Aorta (tissue), 5 donors: Measurements from ENCODE around the gene LRRC61. TPM values are rescaled to one million over a fixed set of nuclear protein-coding genes. Genes with fewer than 3 reads are reported as not detected.

Experiments used
- ATAC-seq: fragments of 200-7000 bp; cut with Tn5 transposase; one replicate; pipeline ENCODE4 v1.9.1; 2022; ENCODE audit warnings: moderate library complexity; ENCODE audit not compliant: low FRiP score
- DNase-seq, 2 donors: peaks; one replicate each; pipeline ENCODE4 v3.0.0-alpha.2; 2020
- H3K27ac ChIP-seq, 2 donors: one replicate each; pipeline ENCODE4 v1.5.1; 2013; ENCODE audit warnings: low read length in 2 of 2, mild to moderate bottlenecking in 2 of 2, moderate library complexity in 2 of 2, control low read depth in 1 of 2, inconsistent platforms in 1 of 2, low read depth in 1 of 2
- H3K27me3 ChIP-seq, 2 donors: one replicate each; pipeline ENCODE4 v1.6.1; 2013; ENCODE audit warnings: control low read depth in 1 of 2, low read length in 1 of 2, mild to moderate bottlenecking in 1 of 2, moderate library complexity in 1 of 2; ENCODE audit not compliant: insufficient read depth in 2 of 2, control insufficient read depth in 1 of 2
- H3K36me3 ChIP-seq, 2 donors: one replicate each; pipeline ENCODE4 v1.6.1; 2013; ENCODE audit warnings: control low read depth in 1 of 2, low read length in 1 of 2, mild to moderate bottlenecking in 1 of 2; ENCODE audit not compliant: insufficient read depth in 2 of 2, control insufficient read depth in 1 of 2
- H3K4me1 ChIP-seq, 2 donors: one replicate each; pipeline ENCODE4 v1.6.1; 2013; ENCODE audit warnings: low read length in 2 of 2, control low read depth in 1 of 2, mild to moderate bottlenecking in 1 of 2, moderate library complexity in 1 of 2; ENCODE audit not compliant: insufficient read depth in 2 of 2, control insufficient read depth in 1 of 2
- H3K4me3 ChIP-seq, 2 donors: one replicate each; pipeline ENCODE4 v1.5.1; 2013; ENCODE audit warnings: low read length in 2 of 2, control low read depth in 1 of 2, mild to moderate bottlenecking in 1 of 2
- H3K9me3 ChIP-seq: one replicate; pipeline ENCODE4 v1.6.1; 2013; ENCODE audit warnings: mild to moderate bottlenecking, low read length; ENCODE audit not compliant: control insufficient read depth
- WGBS, 2 donors: extraction: QIAGEN DNeasy Blood & Tissue Kit; methylation state at CpG; one replicate each; pipeline ENCODE4 v1.1.7; 2013; 5-methylcytosine and 5-hydroxymethylcytosine counted together
- intact Hi-C, 2 donors: fragments of 100-400 bp; cut with DNase I; formaldehyde crosslinking; loops; one replicate each; pipeline versions ENCODE4 v1.14.2 to v1.15.0; 2022
- polyA plus RNA-seq, 2 donors: library from polyadenylated mRNA; stranded (reverse); fragments of 200-250 nt; gene quantifications; one replicate each; pipeline ENCODE4 v1.2.3, GENCODE V29; 2013
- total RNA-seq, 2 donors: library from RNA; stranded (reverse); fragmentation: NEBNext Ultra II Directional; extraction: Animal tissue kit (Norgen Biotek cat#: 25700); gene quantifications; one replicate each; pipeline ENCODE4 v1.2.1, GENCODE V29; 2021
- donor health status: healthy with polysubstance abuse.
- donor health status: Bipolar disorder and iron deficiency.
- donor health status: DM: no; HTN: no; CAD: no.
- donor health status: DM: no; HTN: no; CAD: no.
- donor health status: DM: yes; HTN: yes; CAD: no.

The LRRC61 gene
- total and polyA plus RNA-seq, 4 donors: 0.15 to 2.6 (median 2.6) TPM

- ATAC-seq (peak; percentile 15), DNase-seq (no peak)
- H3K27me3 ChIP-seq: no peaks in the 10 kb centered on the region
- H3K4me1 ChIP-seq: no peaks in the 10 kb centered on the region
- WGBS, 2 donors: 23 to 28% methylated on average over 16 of the region's 16 CpGs
- intact Hi-C loops: no loop called here
- H3K9me3 ChIP-seq: no peaks in the 10 kb centered on the region
- no peak overlapping the region for H3K27ac ChIP-seq
- no peaks in the 10 kb centered on the region for H3K36me3 ChIP-seq
- peak overlapping the region; percentile 51 to 60 for H3K4me3 ChIP-seq
These were observed 672 bp downstream of the LRRC61 start for GRCh38 chr7:150323682-150324372.

GRCh38 chr7:150324373-150324961 lies 1.3 kb downstream of the LRRC61 start:
- Histone ChIP-seq H3K36me3 (no peaks in the 10 kb centered on the region), H3K9me3 (no peaks in the 10 kb centered on the region), H3K4me3 (no peak overlapping the region), H3K27me3 (no peaks in the 10 kb centered on the region), H3K4me1 (no peaks in the 10 kb centered on the region), H3K27ac (no peak overlapping the region)
- DNase-seq: no peak
- 92% methylated on average over 12 of the region's 12 CpGs for WGBS, 2 donors
- intact Hi-C loops: no loop called here
- ATAC-seq: peak; percentile 22

GRCh38 chr7:150325110-150325611 lies 2.0 kb downstream of the LRRC61 start:
- Histone ChIP-seq H3K4me3 (no peak overlapping the region), H3K9me3 (no peaks in the 10 kb centered on the region), H3K27ac (no peak overlapping the region), H3K4me1 (no peaks in the 10 kb centered on the region), H3K27me3 (no peaks in the 10 kb centered on the region), H3K36me3 (no peaks in the 10 kb centered on the region)
- ATAC-seq (no peak), DNase-seq (no peak)
- intact Hi-C loops: no loop called here
- 96 to 98% methylated on average over 10 of the region's 10 CpGs for WGBS, 2 donors

- Histone ChIP-seq H3K36me3 (no peaks in the 10 kb centered on the region), H3K27me3 (no peaks in the 10 kb centered on the region), H3K4me1 (no peaks in the 10 kb centered on the region), H3K27ac (no peak overlapping the region), H3K9me3 (no peaks in the 10 kb centered on the region), H3K4me3 (no peak overlapping the region)
- WGBS, 2 donors: 96 to 98% methylated on average over 6 of the region's 6 CpGs
- ATAC-seq: no peak
- no peak for DNase-seq
- intact Hi-C loops: no loop called here
These were observed 2.7 kb downstream of the LRRC61 start for GRCh38 chr7:150325901-150326300.

- H3K9me3 ChIP-seq: no peaks in the 10 kb centered on the region
- H3K27me3 ChIP-seq: no peaks in the 10 kb centered on the region
- ATAC-seq (no peak), DNase-seq (no peak)
- WGBS, 2 donors: 86 to 90% methylated on average over 4 of the region's 4 CpGs
- H3K4me1 ChIP-seq: no peaks in the 10 kb centered on the region
- no peak overlapping the region for H3K27ac ChIP-seq
- no peaks in the 10 kb centered on the region for H3K36me3 ChIP-seq
- H3K4me3 ChIP-seq: no peak overlapping the region
- intact Hi-C loops: no loop called here
These were observed 3.6 kb downstream of the LRRC61 start for GRCh38 chr7:150326657-150327268.

- DNase-seq (no peak), ATAC-seq (no peak)
- no peaks in the 10 kb centered on the region for H3K36me3 ChIP-seq
- no peak overlapping the region for H3K4me3 ChIP-seq
- no peak overlapping the region for H3K27ac ChIP-seq
- H3K27me3 ChIP-seq: no peaks in the 10 kb centered on the region
- 97 to 100% methylated on average over 3 of the region's 3 CpGs for WGBS, 2 donors
- no peaks in the 10 kb centered on the region for H3K9me3 ChIP-seq
- intact Hi-C loops: no loop called here
- no peaks in the 10 kb centered on the region for H3K4me1 ChIP-seq
These were observed 4.2 kb downstream of the LRRC61 start for GRCh38 chr7:150327308-150327707.

GRCh38 chr7:150329331-150330120 lies 6.4 kb downstream of the LRRC61 start:
- no peak for ATAC-seq
- Histone ChIP-seq H3K27ac (no peak overlapping the region), H3K9me3 (no peaks in the 10 kb centered on the region), H3K4me1 (no peaks in the 10 kb centered on the region), H3K4me3 (no peak overlapping the region), H3K36me3 (no peaks in the 10 kb centered on the region), H3K27me3 (no peaks in the 10 kb centered on the region)
- WGBS, 2 donors: 77 to 80% methylated on average over 22 of the region's 22 CpGs
- intact Hi-C loops: no loop called here
- DNase-seq: no peak

GRCh38 chr7:150330211-150330885 lies 7.2 kb downstream of the LRRC61 start:
- Histone ChIP-seq H3K36me3 (no peaks in the 10 kb centered on the region), H3K9me3 (no peaks in the 10 kb centered on the region), H3K27me3 (no peaks in the 10 kb centered on the region), H3K4me1 (no peaks in the 10 kb centered on the region), H3K27ac (no peak overlapping the region), H3K4me3 (no peak overlapping the region)
- ATAC-seq (no peak), DNase-seq (no peak)
- intact Hi-C loops: no loop called here
- 93 to 95% methylated on average over 19 of the region's 19 CpGs for WGBS, 2 donors
